Transverse colon (tissue), 4 donors: Measurements from ENCODE around the gene KIAA1958. TPM values are rescaled to one million over a fixed set of nuclear protein-coding genes. Genes with fewer than 3 reads are reported as not detected.

Experiments used
- DNase-seq: peaks from one replicate; pipeline ENCODE4 v3.0.0-alpha.2; 2019
- H3K27ac ChIP-seq, 4 donors: fragments of 200-600 bp; sonication (generic); 2 replicates each; pipeline ENCODE4 v1.5.1; 2016 to 2018; ENCODE audit warnings: inconsistent platforms in 4 of 4
- H3K27me3 ChIP-seq: fragments of 200-600 bp; sonication (generic); 2 replicates; pipeline ENCODE4 v1.5.1; 2017; ENCODE audit warnings: inconsistent platforms
- H3K36me3 ChIP-seq, 4 donors: fragments of 200-600 bp; sonication (generic); 2 replicates each; pipeline ENCODE4 v1.5.1; 2017 to 2019; ENCODE audit warnings: inconsistent platforms in 4 of 4
- H3K4me1 ChIP-seq, 4 donors: fragments of 200-600 bp; sonication (generic); 2 replicates each; pipeline ENCODE4 v1.5.1; 2017 to 2020; ENCODE audit warnings: inconsistent platforms in 4 of 4
- H3K4me3 ChIP-seq, 4 donors: fragments of 200-600 bp; sonication (generic); 1 replicate in 1 of 4; 2 replicates in 3 of 4; pipeline versions ENCODE4 v1.5.1 to v1.6.1; 2017 to 2019; ENCODE audit warnings: inconsistent platforms in 4 of 4
- H3K9me3 ChIP-seq, 2 donors: fragments of 200-600 bp; sonication (generic); 2 replicates each; pipeline ENCODE4 v1.5.1; 2017 to 2019; ENCODE audit warnings: inconsistent platforms in 2 of 2
- EP300 ChIP-seq: sonication (generic); formaldehyde crosslinking; IDR thresholded peaks from one replicate; pipeline ENCODE4 v1.6.1; 2017; ENCODE audit warnings: antibody characterized with exemption, low read depth
- POLR2A ChIP-seq: fragments of 450-650 bp; IDR thresholded peaks from one replicate; pipeline ENCODE4 v1.6.1; 2016; ENCODE audit warnings: antibody characterized with exemption, mild to moderate bottlenecking, moderate library complexity
- POLR2AphosphoS5 ChIP-seq, 3 donors: sonication (generic); formaldehyde crosslinking; IDR thresholded peaks; one replicate each; pipeline ENCODE4 v1.6.1; 2016; ENCODE audit warnings: antibody characterized with exemption in 3 of 3
- WGBS, 2 donors: methylation state at CpG; one replicate each; pipeline ENCODE4 v1.1.5; 2018; ENCODE audit warnings: low coverage in 1 of 2; 5-methylcytosine and 5-hydroxymethylcytosine counted together
- in situ Hi-C, 4 donors: fragments of 200-750 bp; cut with MboI; loops; one replicate each; pipeline versions ENCODE4 v1.15.0 to v1.15.1; 2017; ENCODE audit warnings: low sequenced_read_pairs in 3 of 4, low pct_ligation_motif_present in 1 of 4, low pct_unique_long_range_greater_than_20kb in 1 of 4
- intact Hi-C: fragments of 100-400 bp; cut with DNase I; formaldehyde crosslinking; loops from one replicate; pipeline ENCODE4 v1.15.1; 2023; ENCODE audit warnings: low total_unique reads
- total RNA-seq, 4 donors: library from RNA; depleted of rRNA; stranded (reverse); fragments of >200 nt; gene quantifications; one replicate each; pipeline ENCODE4 v1.1.0, GENCODE V29; 2016
- TF ChIP-seq, protein P1 (sequence below), 5 experiments: fragments of 200-600 bp in 3 of 5; fragments of 450-650 bp in 2 of 5; sonication (generic) in 3 of 5; IDR thresholded peaks; 1 replicate in 2 of 5; 2 replicates in 3 of 5; pipeline ENCODE4 v1.5.1; 2016 to 2017; ENCODE audit warnings: antibody characterized with exemption in 5 of 5, inconsistent platforms in 3 of 5, mild to moderate bottlenecking in 2 of 5, moderate library complexity in 1 of 5

Gene KIAA1958
- total RNA-seq, 4 donors from 2014 or later: 5.0 to 12.4 (median 9.4) TPM

DNA sequence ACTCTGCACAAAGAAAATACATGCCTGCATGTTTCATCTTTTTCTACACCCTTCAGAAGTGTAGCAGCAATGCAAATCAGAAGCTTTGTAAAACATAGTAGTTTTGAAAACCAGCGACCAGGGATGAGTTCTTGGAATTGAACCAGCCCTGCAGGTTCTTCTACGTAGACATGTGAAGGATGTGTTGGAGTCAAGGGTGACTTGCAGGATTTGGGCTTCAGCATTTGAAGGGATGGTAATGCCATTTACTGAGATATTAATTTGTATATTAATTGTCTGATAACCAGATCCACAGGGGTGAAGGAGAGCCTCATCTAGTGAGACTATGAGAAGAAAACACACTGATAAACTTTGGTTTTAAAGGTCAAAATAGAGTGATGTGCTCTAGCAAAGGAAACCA lies 72.4 kb downstream of the KIAA1958 start:
- intact Hi-C loops: no loop called here
- no peak overlapping the region for H3K4me3 ChIP-seq
- WGBS, 2 donors: 79 to 88% methylated on average over 2 of the region's 2 CpGs
- no peak overlapping the region for H3K27ac ChIP-seq
- no peaks in the 10 kb centered on the region for H3K9me3 ChIP-seq
- H3K4me1 ChIP-seq: peaks cover 0 to 10% (median 6%) of the 10 kb centered on the region in 4 donors
- TF ChIP-seq EP300 (no peak), POLR2AphosphoS5 (IDR thresholded peaks at IDR 0.05) (no peak), POLR2A (no peak)
- TF ChIP-seq, protein P1, sequence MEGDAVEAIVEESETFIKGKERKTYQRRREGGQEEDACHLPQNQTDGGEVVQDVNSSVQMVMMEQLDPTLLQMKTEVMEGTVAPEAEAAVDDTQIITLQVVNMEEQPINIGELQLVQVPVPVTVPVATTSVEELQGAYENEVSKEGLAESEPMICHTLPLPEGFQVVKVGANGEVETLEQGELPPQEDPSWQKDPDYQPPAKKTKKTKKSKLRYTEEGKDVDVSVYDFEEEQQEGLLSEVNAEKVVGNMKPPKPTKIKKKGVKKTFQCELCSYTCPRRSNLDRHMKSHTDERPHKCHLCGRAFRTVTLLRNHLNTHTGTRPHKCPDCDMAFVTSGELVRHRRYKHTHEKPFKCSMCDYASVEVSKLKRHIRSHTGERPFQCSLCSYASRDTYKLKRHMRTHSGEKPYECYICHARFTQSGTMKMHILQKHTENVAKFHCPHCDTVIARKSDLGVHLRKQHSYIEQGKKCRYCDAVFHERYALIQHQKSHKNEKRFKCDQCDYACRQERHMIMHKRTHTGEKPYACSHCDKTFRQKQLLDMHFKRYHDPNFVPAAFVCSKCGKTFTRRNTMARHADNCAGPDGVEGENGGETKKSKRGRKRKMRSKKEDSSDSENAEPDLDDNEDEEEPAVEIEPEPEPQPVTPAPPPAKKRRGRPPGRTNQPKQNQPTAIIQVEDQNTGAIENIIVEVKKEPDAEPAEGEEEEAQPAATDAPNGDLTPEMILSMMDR (IDR thresholded peaks at IDR 0.05): no peak
- H3K27me3 ChIP-seq: no peaks in the 10 kb centered on the region
- in situ Hi-C loops: no loop called here
- DNase-seq: no peak
- no peaks in the 10 kb centered on the region for H3K36me3 ChIP-seq

DNA sequence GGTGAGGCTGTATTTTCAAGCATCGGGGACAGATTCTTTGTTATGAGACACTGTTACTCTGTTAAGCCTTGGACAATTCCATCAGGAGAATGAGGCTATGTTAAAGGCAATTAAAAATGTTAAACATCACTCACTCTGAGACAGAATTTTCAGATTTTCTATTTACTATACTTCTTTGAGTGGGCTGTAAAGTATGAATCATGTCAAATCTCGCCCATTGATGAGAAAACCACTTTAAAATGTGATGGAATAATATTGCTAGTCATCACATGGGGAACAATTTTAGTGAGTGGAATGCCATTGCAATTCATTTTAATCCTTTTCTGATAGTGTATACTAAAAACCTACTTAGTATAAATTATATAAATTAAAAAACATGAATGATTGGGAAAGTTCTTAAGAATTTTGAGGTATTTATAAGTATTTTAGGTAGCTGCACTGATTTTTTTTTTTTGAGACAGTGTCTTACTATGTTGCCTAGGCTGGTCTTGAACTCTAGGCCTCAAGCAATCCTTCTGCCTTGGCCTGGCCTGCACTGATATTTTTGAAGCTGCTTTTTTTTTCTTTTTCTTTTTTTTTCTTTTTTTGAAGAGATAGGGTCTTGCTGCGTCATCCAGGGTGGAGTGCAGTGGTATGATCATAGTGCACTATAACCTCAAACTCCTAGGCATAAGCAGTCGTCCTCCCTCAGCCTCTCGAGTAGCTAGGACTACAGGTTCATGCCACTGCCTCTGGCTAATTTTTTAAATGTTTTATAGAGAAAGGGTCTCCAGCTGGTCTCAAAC lies 73.2 kb downstream of the KIAA1958 start:
- intact Hi-C loops: no loop called here
- WGBS, 2 donors: 80 to 83% methylated on average over 4 to 5 of the region's 5 CpGs
- no peak for TF ChIP-seq EP300
- TF ChIP-seq, protein P1 (IDR thresholded peaks at IDR 0.05): no peak
- no peak for TF ChIP-seq POLR2A
- TF ChIP-seq POLR2AphosphoS5 (IDR thresholded peaks at IDR 0.05): no peak

DNA sequence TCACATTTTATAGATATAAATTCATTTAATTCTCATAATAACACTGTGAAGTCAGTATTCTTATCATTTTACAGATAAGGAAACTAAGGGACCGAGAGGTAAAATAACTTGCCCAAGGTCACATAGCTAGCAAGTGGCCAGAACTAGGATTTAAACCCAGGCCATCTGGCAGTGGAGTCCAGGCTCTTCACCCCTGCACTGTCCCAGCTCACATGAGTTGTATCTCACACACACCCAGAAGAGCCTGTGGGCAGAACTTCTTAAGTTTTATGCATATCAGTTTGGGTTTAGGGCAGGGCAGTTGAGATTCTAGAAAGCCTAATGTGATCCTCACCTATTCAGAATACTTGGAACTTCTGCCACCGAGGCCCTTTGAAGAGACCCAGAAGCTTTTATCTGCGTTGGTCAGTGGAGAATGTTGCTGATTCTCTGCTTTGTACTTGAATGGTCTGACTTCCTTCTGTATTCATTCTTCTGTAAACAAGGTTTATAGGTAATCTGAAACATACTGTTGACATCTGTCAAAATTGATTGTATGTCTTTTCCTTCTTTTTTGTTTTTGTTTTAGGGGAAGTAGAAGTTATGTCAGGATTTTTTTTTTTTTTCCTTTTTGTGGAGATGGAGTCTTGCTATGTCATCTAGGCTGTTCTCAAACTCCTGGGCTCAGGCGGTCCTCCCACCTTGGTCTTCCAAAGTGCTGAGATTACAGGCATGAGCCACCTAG lies 75.8 kb downstream of the KIAA1958 start:
- Histone ChIP-seq H3K27ac (no peak overlapping the region), H3K4me3 (no peak overlapping the region), H3K36me3 (no peaks in the 10 kb centered on the region), H3K27me3 (no peaks in the 10 kb centered on the region), H3K4me1 (no peaks in the 10 kb centered on the region), H3K9me3 (no peaks in the 10 kb centered on the region)
- DNase-seq: no peak
- TF ChIP-seq EP300: no peak
- TF ChIP-seq, protein P1 (IDR thresholded peaks at IDR 0.05): no peak
- TF ChIP-seq POLR2A: no peak
- TF ChIP-seq POLR2AphosphoS5 (IDR thresholded peaks at IDR 0.05): no peak
- intact Hi-C loops: no loop called here
- WGBS, 2 donors: 75 to 77% methylated on average over 4 of the region's 4 CpGs
- in situ Hi-C loops: no loop called here

More for the DNA sequence above, 73.2 kb downstream of the KIAA1958 start:
- no peak overlapping the region for H3K27ac ChIP-seq
- H3K4me1 ChIP-seq: peaks cover 0 to 10% (median 6%) of the 10 kb centered on the region in 4 donors
- no peaks in the 10 kb centered on the region for H3K27me3 ChIP-seq
- no peaks in the 10 kb centered on the region for H3K36me3 ChIP-seq
- no peaks in the 10 kb centered on the region for H3K9me3 ChIP-seq
- in situ Hi-C loops: no loop called here
- DNase-seq: no peak
- no peak overlapping the region for H3K4me3 ChIP-seq

DNA sequence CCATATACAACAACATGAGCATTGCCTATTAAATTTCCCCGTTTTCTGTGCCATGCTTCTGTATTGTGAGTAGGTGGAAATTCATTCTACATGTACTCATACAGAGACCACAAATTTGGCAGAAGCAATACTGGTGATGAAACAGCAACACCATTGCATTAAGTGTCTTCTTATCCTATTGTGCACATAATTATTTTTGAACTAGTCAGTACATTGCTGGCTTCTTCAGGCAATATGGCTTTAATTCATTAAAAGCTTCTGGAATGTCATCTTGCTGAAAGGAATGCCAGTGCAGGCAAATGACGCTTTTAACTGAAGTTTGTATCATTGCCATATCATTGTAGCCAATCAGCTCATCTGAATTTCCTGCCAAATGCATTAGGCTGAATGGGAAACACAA lies 82.6 kb downstream of the KIAA1958 start:
- Histone ChIP-seq H3K4me1 (peaks cover 0 to 6% (median 1%) of the 10 kb centered on the region in 4 donors), H3K36me3 (no peaks in the 10 kb centered on the region), H3K4me3 (no peak overlapping the region), H3K27me3 (no peaks in the 10 kb centered on the region), H3K9me3 (no peaks in the 10 kb centered on the region), H3K27ac (no peak overlapping the region)
- WGBS, 2 donors: 73 to 79% methylated on average over 2 of the region's 2 CpGs
- no peak for DNase-seq
- no peak for TF ChIP-seq EP300
- TF ChIP-seq, protein P1 (IDR thresholded peaks at IDR 0.05): no peak
- TF ChIP-seq POLR2AphosphoS5 (IDR thresholded peaks at IDR 0.05): no peak
- TF ChIP-seq POLR2A: no peak
- in situ Hi-C loops: no loop called here
- intact Hi-C loops: no loop called here
